ENCODE results near the gene IPP. TPM values are rescaled to one million over a fixed set of nuclear protein-coding genes. Genes with fewer than 3 reads are reported as not detected.
"Not testable (repeated sequence)": the region's sequence is repeated elsewhere in the genome, so short reads cannot be mapped to it uniquely, and the experiment has no call there.

Gene IPP
- polyA plus RNA-seq, 1 of the 3 experiments (the other 2 are of a cell fraction): 3.2 TPM

- H3K79me2 ChIP-seq (ENCODE audit: insufficient read depth): no peaks in the 10 kb centered on the region
- POLR2A ChIA-PET: no interaction called here
- H3K4me1 ChIP-seq (ENCODE audit: control insufficient read depth in 1 of 2, insufficient read depth in 2 of 2, low read depth in 1 of 2, low read length in 1 of 2): no peaks in the 10 kb centered on the region
- CTCF ChIA-PET: no interaction called here
- no peak overlapping the region for H3K4me3 ChIP-seq (ENCODE audit: low read depth in 2 of 2, low read length in 1 of 2)
- H3F3A ChIP-seq (replicated peaks; ENCODE audit: insufficient read depth): no peaks in the 10 kb centered on the region
- H3K4me2 ChIP-seq: no peak overlapping the region
- H3K27me3 ChIP-seq (ENCODE audit: insufficient read depth): no peaks in the 10 kb centered on the region
- H3K36me3 ChIP-seq (replicated peaks in 1 of 2; ENCODE audit: control insufficient read depth in 1 of 2, insufficient read depth in 2 of 2, low read length in 1 of 2): peaks cover 0 to 10% of the 10 kb centered on the region in 2 experiments
- no peak overlapping the region for H3K9ac ChIP-seq
- H4K20me1 ChIP-seq (ENCODE audit: insufficient read depth): no peaks in the 10 kb centered on the region
- no peak for TF ChIP-seq MAX (IDR thresholded peaks at IDR 0.05; ENCODE audit: low read depth)
- no peak for TF ChIP-seq NFIC (IDR thresholded peaks at IDR 0.05; ENCODE audit: borderline replicate concordance)
- TF ChIP-seq TEAD4 (IDR thresholded peaks at IDR 0.05; ENCODE audit: borderline replicate concordance, insufficient read depth): no peak
- no peak for TF ChIP-seq ELF1 (IDR thresholded peaks at IDR 0.05)
- TF ChIP-seq REST (IDR thresholded peaks at IDR 0.05; ENCODE audit: low read depth, low read length): no peak
- TF ChIP-seq PBX3 (IDR thresholded peaks at IDR 0.05): no peak
- TF ChIP-seq YY1 (IDR thresholded peaks at IDR 0.05; ENCODE audit: low read depth): no peak
- H3K27ac ChIP-seq (ENCODE audit: low read depth in 2 of 2, low read length in 1 of 2): no peak overlapping the region
- H2AFZ ChIP-seq (ENCODE audit: low read depth): no peak overlapping the region
- DNase-seq: no peak
- WGBS (ENCODE audit: low lambda C conversion rate): 100% methylated on average over 1 of the region's 1 CpG
- H3K9me2 ChIP-seq: no peaks in the 10 kb centered on the region
- no peaks in the 10 kb centered on the region; the same call in 1 of the 2 replicates for H3K9me3 ChIP-seq
Observed at GRCh38 chr1:45704637-45705036, 45.8 kb downstream of the IPP start.

GRCh38 chr1:45694823-45695222 is 55.6 kb downstream of the IPP start:
- ChIA-PET CTCF (no interaction called here), POLR2A (no interaction called here)
- peaks cover 34% of the 10 kb centered on the region for H3F3A ChIP-seq (replicated peaks; ENCODE audit: insufficient read depth)
- H3K4me1 ChIP-seq (ENCODE audit: control insufficient read depth in 1 of 2, insufficient read depth in 2 of 2, low read depth in 1 of 2, low read length in 1 of 2): no peaks in the 10 kb centered on the region
- H3K27ac ChIP-seq (ENCODE audit: low read depth in 2 of 2, low read length in 1 of 2): no peak overlapping the region
- no peaks in the 10 kb centered on the region for H3K9me3 ChIP-seq
- TF ChIP-seq POLR2AphosphoS5 (IDR thresholded peaks at IDR 0.05; ENCODE audit: low read depth, low read length) (no peak), CHD2 (IDR thresholded peaks at IDR 0.05; ENCODE audit: low read length, partially characterized antibody) (no peak), EZH2phosphoT487 (IDR thresholded peaks at IDR 0.05; ENCODE audit: borderline replicate concordance, low read depth) (no peak), MAX (IDR thresholded peaks at IDR 0.05; ENCODE audit: low read depth) (no peak), IRF3 (IDR thresholded peaks at IDR 0.05; ENCODE audit: low read depth, low read length) (no peak), ELF1 (IDR thresholded peaks at IDR 0.05) (no peak), YY1 (IDR thresholded peaks at IDR 0.05; ENCODE audit: low read depth) (no peak), USF2 (IDR thresholded peaks at IDR 0.05; ENCODE audit: borderline replicate concordance, low read depth, low read length) (no peak), FOXJ3 (CRISPR knock-in tag; IDR thresholded peaks at IDR 0.05) (no peak), FOXM1 (IDR thresholded peaks at IDR 0.05; ENCODE audit: low read depth) (no peak), RFX5 (IDR thresholded peaks at IDR 0.05; ENCODE audit: low read length) (no peak), MEF2A (IDR thresholded peaks at IDR 0.05; ENCODE audit: borderline replicate concordance, low read depth) (no peak)
- H3K4me2 ChIP-seq: no peak overlapping the region
- H3K79me2 ChIP-seq (ENCODE audit: insufficient read depth): peaks cover 23% of the 10 kb centered on the region
- no peak overlapping the region for H3K4me3 ChIP-seq (ENCODE audit: low read depth in 2 of 2, low read length in 1 of 2)
- H3K9me2 ChIP-seq: no peaks in the 10 kb centered on the region
- no peak for DNase-seq
- H3K27me3 ChIP-seq (ENCODE audit: insufficient read depth): no peaks in the 10 kb centered on the region
- 94% methylated on average over 7 of the region's 7 CpGs for WGBS (ENCODE audit: low lambda C conversion rate)
- H4K20me1 ChIP-seq (ENCODE audit: insufficient read depth): no peaks in the 10 kb centered on the region
- no peak overlapping the region for H2AFZ ChIP-seq (ENCODE audit: low read depth)
- H3K36me3 ChIP-seq (replicated peaks in 1 of 2; ENCODE audit: control insufficient read depth in 1 of 2, insufficient read depth in 2 of 2, low read length in 1 of 2): peaks cover 33 to 47% of the 10 kb centered on the region in 2 experiments
- no peak overlapping the region for H3K9ac ChIP-seq

- CTCF ChIA-PET; H3K27ac ChIP-seq (ENCODE audit: low read depth in 2 of 2, low read length in 1 of 2): not testable (repeated sequence)
Observed at GRCh38 chr1:45693811-45694210, 56.6 kb downstream of the IPP start.

More at GRCh38 chr1:45693811-45694210, 56.6 kb downstream of the IPP start:
- WGBS (ENCODE audit: low lambda C conversion rate): 99% methylated on average over 8 of the region's 8 CpGs
- H3K9ac ChIP-seq; H3K4me3 ChIP-seq (ENCODE audit: low read depth in 2 of 2, low read length in 1 of 2); H4K20me1 ChIP-seq (ENCODE audit: insufficient read depth); H3K9me3 ChIP-seq; DNase-seq; POLR2A ChIA-PET; H2AFZ ChIP-seq (ENCODE audit: low read depth); H3K4me2 ChIP-seq; H3K27me3 ChIP-seq (ENCODE audit: insufficient read depth); H3K4me1 ChIP-seq (ENCODE audit: control insufficient read depth in 1 of 2, insufficient read depth in 2 of 2, low read depth in 1 of 2, low read length in 1 of 2); H3K9me2 ChIP-seq: not testable (repeated sequence)
- Histone ChIP-seq H3K79me2 (ENCODE audit: insufficient read depth) (peaks cover 33% of the 10 kb centered on the region), H3K36me3 (replicated peaks in 1 of 2; ENCODE audit: control insufficient read depth in 1 of 2, insufficient read depth in 2 of 2, low read length in 1 of 2) (peaks cover 33 to 44% of the 10 kb centered on the region in 2 experiments), H3F3A (replicated peaks; ENCODE audit: insufficient read depth) (peaks cover 34% of the 10 kb centered on the region)
